Spleen (tissue), 7 donors: ENCODE measurements around the gene EHBP1.

Experiments used
- CTCF ChIP-seq, 11 experiments: fragments of 200-600 bp in 7 of 11; fragments of 450-650 bp in 4 of 11; sonication (generic) in 4 of 11; IDR thresholded peaks in 8 of 11; conservative IDR thresholded peaks in 3 of 11; 1 replicate in 7 of 11; 2 replicates in 4 of 11; pipeline versions ENCODE4 v1.4.0 to v1.8.0; 2016 to 2021; ENCODE audit warnings: antibody characterized with exemption in 11 of 11, inconsistent platforms in 4 of 11, mild to moderate bottlenecking in 1 of 11
- POLR2A ChIP-seq, 3 donors: fragments of 450-650 bp; IDR thresholded peaks; one replicate each; pipeline ENCODE4 v1.5.1; 2017; ENCODE audit warnings: antibody characterized with exemption in 3 of 3, mild to moderate bottlenecking in 1 of 3
- POLR2AphosphoS5 ChIP-seq, 3 donors: sonication (generic); formaldehyde crosslinking; IDR thresholded peaks; one replicate each; pipeline ENCODE4 v1.5.1; 2017; ENCODE audit warnings: antibody characterized with exemption in 3 of 3
- donor health status: DM: no; HTN: no; CAD: no; lungs with moderate emphysema.
- donor health status: DM: no; HTN: no; CAD: no.
- donor health status: DM: no; HTN: no; CAD: no.

DNA sequence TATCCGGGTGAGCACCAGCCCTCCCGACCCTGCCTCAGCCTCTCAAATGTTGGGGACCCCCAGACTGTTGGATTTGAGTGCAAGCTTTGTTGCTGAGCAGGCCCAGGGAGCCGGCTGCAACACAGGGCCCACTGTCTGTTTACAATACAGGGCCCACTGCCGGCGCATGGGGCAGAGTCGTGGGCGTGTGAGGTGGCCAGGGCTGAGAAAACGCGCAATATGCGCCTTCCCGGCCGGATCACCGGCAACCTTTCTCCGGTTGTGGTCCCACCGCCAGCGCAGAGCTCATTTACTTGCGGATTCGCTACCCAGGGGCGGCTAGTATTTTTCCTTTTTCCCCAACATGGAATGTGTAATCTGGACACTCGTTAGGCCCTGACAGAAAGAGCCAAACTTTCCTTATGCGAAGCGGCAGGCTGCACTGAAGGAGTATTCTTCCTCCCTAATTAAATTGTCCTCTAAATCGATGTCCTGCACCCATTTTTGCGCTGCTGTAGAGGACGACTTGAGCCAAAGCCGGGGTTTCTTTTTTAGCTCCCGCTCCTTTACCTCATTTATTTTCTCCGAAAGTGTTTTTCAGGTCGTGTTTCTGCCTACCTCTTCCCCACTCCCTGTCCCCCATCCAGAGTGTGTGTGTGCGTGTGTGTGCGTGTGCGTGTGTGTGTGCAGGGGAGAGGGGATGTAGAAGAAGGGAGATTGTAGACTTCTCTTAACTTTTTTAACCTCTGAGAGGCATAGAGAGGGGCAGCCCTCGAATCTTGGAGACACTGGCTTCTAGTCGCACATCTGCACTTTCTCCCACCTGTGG is 347.8 kb downstream of the EHBP1 start:
- TF ChIP-seq POLR2A (IDR thresholded peaks at IDR 0.05) (no peak), CTCF (IDR thresholded peaks at IDR 0.05 in 8 of 11, conservative IDR thresholded peaks at IDR 0.05 in 3 of 11) (no peak), POLR2AphosphoS5 (IDR thresholded peaks at IDR 0.05) (no peak)
